ENCODE data around the gene AOAH. TPM values are rescaled to one million over a fixed set of nuclear protein-coding genes. Genes with fewer than 3 reads are reported as not detected.

The AOAH gene
- total and polyA plus RNA-seq, 12 donors = 3.4 to 52.0 (median 13.6) TPM

DNA sequence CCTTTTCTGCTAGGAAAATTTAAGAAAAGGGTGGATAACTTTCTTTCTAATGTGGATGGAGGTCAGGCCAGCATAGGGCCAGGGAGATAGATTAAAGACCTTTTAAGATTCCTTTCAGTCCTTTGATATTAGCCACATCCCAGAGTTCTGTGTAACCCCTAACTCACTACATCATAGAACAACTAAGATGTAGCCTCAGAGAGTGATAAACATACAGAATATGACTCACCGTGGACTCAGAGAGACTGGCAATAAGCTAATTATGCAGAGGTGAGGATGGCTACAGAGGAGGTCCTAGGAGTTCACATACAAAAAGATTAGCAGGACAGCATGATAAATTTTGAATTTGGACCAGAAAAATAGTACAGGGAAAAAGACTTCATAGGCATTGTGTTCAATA lies 141.0 kb downstream of the AOAH start:
- 43 to 67% (median 60%) methylated on average over 1 of the region's 1 CpG for WGBS, 4 donors
- Histone ChIP-seq H3K36me3 (replicated peaks in 1 of 2) (no peaks in the 10 kb centered on the region), H3K9me3 (replicated peaks in 1 of 3) (no peaks in the 10 kb centered on the region), H3K27me3 (no peaks in the 10 kb centered on the region), H3K4me1 (replicated peaks in 1 of 2) (no peaks in the 10 kb centered on the region), H3K4me3 (no peak overlapping the region), H3K27ac (no peak overlapping the region)
- intact Hi-C loops (cut with DNase I) = no loop called here
- TF ChIP-seq CTCF (IDR thresholded peaks at IDR 0.05) (no peak), POLR2A (IDR thresholded peaks at IDR 0.05) (no peak)
- no peak for DNase-seq

DNA sequence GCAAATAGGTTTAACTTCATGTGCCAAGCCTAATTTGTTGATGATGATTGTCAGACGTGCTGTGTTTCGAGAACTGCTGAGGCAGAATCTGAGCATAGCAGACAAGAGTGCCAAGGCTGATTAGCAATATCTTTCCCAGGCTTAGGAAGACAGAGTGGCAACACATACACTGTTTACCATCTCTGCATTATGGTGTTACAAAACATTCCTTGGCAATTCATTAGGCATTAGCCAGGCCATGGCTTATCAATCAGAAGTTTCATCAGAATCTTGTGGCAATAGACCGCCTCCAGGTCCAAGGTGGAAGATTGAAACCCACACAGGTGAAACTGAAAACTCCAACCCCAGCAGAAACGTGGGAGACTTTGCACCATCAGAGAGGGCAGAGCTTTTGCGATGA lies 148.5 kb downstream of the AOAH start:
- no peaks in the 10 kb centered on the region for H3K27me3 ChIP-seq
- no peak overlapping the region for H3K27ac ChIP-seq
- intact Hi-C loops (cut with DNase I) = no loop called here
- WGBS, 4 donors = 79 to 84% (median 80%) methylated on average over 5 of the region's 5 CpGs
- no peaks in the 10 kb centered on the region for H3K9me3 ChIP-seq (replicated peaks in 1 of 3)
- H3K36me3 ChIP-seq (replicated peaks in 1 of 2) = no peaks in the 10 kb centered on the region
- TF ChIP-seq POLR2A (IDR thresholded peaks at IDR 0.05) (no peak), CTCF (IDR thresholded peaks at IDR 0.05) (no peak)
- H3K4me3 ChIP-seq = no peak overlapping the region
- H3K4me1 ChIP-seq (replicated peaks in 1 of 2) = no peaks in the 10 kb centered on the region
- DNase-seq = no peak

GRCh38 chr7:36573066-36573465 lies 151.2 kb downstream of the AOAH start:
- TF ChIP-seq POLR2A (IDR thresholded peaks at IDR 0.05) = no peak
- TF ChIP-seq CTCF (IDR thresholded peaks at IDR 0.05) = no peak
- WGBS, 4 donors = 75 to 88% (median 83%) methylated on average over 3 of the region's 3 CpGs
- intact Hi-C loops (cut with DNase I) = no loop called here

GRCh38 chr7:36571190-36571560 lies 153.1 kb downstream of the AOAH start:
- Histone ChIP-seq H3K4me3 (no peak overlapping the region), H3K36me3 (replicated peaks in 1 of 2) (no peaks in the 10 kb centered on the region), H3K4me1 (replicated peaks in 1 of 2) (no peaks in the 10 kb centered on the region), H3K27ac (no peak overlapping the region), H3K9me3 (replicated peaks in 1 of 3) (no peaks in the 10 kb centered on the region), H3K27me3 (no peaks in the 10 kb centered on the region)
- no peak for DNase-seq
- WGBS, 4 donors = 0% methylated on average over 1 of the region's 1 CpG
- no peak for TF ChIP-seq POLR2A (IDR thresholded peaks at IDR 0.05)
- no peak for TF ChIP-seq CTCF (IDR thresholded peaks at IDR 0.05)
- intact Hi-C loops (cut with DNase I) = no loop called here

More at GRCh38 chr7:36573066-36573465, 151.2 kb downstream of the AOAH start:
- H3K9me3 ChIP-seq (replicated peaks in 1 of 3) = no peaks in the 10 kb centered on the region
- no peak overlapping the region for H3K27ac ChIP-seq
- no peaks in the 10 kb centered on the region for H3K4me1 ChIP-seq (replicated peaks in 1 of 2)
- DNase-seq = no peak
- no peak overlapping the region for H3K4me3 ChIP-seq
- no peaks in the 10 kb centered on the region for H3K27me3 ChIP-seq
- H3K36me3 ChIP-seq (replicated peaks in 1 of 2) = no peaks in the 10 kb centered on the region

Data from adrenal gland (tissue), 12 donors.